Pulmonary artery endothelial cell (primary cell): ENCODE results near the gene ABCG4. TPM values are rescaled to one million over a fixed set of nuclear protein-coding genes. Genes with fewer than 3 reads are reported as not detected.
"Not testable (repeated sequence)": the region's sequence is repeated elsewhere in the genome, so short reads cannot be mapped to it uniquely, and the experiment has no call there.

Experiments used
- DNase-seq: peaks from one replicate; pipeline ENCODE4 v3.0.0-alpha.2; 2011; ENCODE audit warnings: low read depth, low spot score
- total RNA-seq: library from RNA; depleted of rRNA; stranded (reverse); fragments of >200 nt; gene quantifications from 2 replicates; pipeline ENCODE4 v1.2.3, GENCODE V29; 2014

Gene ABCG4
- total RNA-seq, 1 donor from 2014 or later = 0.20 TPM

DNA sequence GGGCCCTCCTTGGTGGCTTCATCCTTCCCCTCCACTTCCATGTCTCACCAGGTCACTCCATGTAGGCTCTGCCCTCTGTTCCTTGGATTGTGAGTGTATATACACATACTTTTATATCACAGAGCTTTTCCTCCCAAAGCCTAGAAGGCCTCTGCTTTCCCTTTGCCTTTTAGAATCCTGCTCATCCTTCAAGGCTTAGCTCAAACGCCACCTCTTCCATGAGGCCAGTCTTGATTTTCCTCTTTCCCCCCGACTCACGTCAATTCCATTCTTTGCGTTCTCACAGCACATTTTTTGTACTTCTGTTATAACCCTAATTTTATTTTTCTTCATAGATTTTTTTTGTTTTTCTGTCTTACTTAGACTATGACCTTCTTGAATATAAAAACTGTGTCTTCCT, 3.8 kb downstream of the ABCG4 start:
- no peak for DNase-seq

DNA sequence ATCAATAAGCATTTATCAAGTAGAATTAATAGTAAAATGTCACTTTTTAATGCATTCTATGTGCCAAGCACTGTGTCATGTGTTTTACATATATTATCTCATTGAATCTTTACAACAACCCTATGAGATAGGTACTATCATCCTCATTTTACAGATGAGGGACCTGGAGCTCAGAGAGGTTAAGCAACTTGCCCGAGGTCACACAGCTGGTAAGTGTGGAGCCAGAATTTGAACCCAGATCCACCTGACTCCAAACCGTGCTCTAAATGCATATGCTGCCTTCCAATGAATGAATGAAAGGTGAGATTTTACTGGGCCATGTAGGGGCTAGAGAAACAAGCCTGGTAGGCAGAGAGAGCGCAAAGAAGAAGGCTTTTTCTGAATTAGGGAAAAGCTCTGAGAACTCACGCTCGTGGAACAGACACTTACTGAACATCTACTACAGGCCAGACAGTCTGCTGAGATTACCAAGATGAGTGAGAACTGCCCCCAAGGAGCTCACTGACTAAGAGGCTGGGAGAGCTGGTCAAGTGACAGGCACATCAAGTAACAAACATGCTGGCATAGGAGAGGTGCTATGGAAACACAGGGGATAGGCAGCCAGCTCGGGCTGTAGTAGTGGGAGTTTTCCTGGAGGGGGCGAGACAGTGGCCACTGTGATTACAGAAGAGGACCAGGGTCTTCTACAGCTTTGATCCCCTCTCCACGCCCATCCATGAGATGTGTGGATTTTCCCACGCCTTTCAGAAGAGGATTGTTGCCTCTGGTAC, 4.4 kb downstream of the ABCG4 start:
- DNase-seq = no peak

DNA sequence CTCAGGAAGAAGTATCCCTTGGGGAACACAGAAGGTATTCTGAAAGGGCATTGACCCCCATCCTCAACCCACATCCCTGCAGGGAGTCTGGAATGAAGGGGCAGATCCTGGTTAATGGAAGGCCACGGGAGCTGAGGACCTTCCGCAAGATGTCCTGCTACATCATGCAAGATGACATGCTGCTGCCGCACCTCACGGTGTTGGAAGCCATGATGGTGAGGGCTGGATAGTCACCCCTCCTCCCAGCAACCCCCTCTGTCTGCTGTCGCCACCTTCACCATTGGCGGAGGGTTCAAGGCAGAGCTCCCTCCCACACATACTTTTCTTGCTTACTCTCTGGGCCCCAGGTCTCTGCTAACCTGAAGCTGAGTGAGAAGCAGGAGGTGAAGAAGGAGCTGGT, 5.3 kb downstream of the ABCG4 start:
- DNase-seq = no peak

DNA sequence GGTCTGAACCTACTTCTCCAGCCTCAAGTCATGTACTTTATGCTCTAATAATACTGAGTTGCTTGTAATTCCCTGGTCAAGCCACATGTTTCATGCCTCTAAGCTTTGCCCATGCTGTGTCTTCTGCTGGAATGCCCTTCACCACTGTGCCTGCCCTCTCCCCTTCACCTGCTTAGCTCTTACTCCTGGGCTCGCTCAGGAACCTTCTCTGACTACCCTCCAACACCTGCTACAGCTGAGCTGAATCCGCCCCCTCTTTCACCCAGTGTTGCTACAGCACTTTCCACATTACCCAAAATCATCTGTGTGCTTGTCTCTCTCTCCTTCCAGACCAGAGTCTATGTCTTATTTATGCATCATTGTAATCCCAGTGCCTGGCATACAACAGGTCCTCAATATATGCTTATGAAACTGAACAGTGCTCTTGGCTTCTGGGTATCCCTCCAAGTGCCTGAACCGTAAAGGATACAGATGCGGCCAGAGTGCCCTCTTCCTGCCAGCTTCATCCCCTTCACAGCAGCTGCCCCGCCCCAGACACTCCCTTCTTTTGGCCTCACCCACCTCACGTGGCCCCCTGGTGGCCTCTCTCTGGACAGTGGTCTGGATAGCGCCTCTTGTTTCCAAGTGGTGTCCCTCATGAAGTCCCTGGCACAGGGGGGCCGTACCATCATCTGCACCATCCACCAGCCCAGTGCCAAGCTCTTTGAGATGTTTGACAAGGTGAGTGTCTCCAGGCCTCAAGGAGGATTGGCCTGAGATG, 7.1 kb downstream of the ABCG4 start:
- DNase-seq = no peak

DNA sequence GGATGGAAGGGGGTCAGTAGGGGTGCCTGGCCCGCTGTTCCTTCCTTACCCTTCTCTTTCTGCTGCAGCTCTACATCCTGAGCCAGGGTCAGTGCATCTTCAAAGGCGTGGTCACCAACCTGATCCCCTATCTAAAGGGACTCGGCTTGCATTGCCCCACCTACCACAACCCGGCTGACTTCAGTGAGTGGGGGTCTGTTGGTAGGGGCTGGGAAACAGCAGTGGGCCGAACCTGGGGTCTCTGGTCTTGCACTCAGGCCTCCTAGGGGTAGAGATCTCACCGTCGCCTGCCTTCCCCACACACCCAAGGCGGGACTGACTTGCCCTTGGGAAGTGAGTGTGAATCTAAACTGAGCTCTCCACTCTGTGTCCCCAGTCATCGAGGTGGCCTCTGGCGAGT, 7.6 kb downstream of the ABCG4 start:
- DNase-seq = no peak

DNA sequence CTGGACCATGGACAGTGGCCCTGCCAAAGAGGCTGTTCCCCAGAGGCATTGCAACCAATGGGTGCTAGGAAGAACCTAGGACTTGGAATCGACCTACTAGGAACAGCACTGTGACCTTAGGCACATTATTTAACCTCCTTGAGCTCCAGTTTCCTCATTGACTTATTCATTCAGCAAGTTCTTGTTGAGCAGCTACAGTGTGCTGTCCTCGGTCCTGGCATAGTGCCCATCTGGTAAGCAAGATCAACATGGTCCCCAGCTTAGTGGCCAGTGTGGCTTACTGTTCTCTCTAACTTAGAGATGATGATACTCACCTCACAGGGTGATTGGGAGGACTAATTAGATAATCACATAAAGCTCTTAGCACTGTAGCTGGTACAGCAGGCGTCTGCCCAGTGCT, 8.2 kb downstream of the ABCG4 start:
- no peak for DNase-seq

DNA sequence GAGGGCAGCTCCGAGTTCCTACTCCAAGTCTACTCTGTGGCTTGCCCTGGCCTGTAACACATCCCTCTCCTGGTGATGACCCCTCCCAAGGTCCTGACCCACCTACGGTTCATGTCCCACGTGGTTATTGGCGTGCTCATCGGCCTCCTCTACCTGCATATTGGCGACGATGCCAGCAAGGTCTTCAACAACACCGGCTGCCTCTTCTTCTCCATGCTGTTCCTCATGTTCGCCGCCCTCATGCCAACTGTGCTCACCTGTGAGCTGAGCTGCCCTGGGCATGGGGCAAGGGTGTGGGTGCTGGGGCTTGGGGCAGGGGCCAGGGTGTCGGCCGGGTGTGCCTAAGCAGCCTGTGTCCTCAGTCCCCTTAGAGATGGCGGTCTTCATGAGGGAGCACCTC, 9.6 kb downstream of the ABCG4 start:
- DNase-seq = no peak

DNA sequence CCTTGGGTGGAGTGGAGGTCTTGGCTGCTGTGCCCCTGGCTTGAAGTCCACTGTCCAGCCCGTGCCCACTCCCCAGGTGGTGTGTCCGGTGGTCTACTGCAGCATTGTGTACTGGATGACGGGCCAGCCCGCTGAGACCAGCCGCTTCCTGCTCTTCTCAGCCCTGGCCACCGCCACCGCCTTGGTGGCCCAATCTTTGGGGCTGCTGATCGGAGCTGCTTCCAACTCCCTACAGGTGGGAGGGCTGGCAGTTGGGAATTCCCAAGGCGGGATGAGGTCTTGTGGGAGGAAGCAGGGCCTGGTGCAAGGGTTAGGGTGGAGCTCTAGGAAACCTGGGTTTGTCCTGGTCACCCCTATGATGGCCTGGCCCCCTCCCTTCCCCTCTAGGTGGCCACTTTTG, 11.3 kb downstream of the ABCG4 start:
- DNase-seq = no peak

DNA sequence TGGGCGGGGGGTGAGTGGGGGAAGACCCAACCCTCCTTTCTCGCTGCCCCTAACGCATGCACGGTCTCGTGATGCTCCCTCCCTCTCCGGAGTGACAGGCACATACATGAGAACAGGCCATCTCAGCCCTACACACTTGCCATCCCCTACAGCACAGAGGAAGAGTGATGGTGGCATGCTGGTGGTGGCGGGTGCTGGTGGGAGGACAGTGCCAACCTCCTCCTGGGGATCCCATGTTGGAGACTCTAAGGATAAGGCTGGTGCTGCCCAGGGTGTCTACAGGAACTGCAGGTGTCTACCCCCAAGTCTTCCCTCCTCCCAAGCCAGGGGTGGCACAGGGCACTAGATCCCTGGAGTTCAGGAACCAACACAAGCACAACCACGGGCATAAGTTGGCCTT, 13.0 kb downstream of the ABCG4 start:
- DNase-seq = no peak

DNA sequence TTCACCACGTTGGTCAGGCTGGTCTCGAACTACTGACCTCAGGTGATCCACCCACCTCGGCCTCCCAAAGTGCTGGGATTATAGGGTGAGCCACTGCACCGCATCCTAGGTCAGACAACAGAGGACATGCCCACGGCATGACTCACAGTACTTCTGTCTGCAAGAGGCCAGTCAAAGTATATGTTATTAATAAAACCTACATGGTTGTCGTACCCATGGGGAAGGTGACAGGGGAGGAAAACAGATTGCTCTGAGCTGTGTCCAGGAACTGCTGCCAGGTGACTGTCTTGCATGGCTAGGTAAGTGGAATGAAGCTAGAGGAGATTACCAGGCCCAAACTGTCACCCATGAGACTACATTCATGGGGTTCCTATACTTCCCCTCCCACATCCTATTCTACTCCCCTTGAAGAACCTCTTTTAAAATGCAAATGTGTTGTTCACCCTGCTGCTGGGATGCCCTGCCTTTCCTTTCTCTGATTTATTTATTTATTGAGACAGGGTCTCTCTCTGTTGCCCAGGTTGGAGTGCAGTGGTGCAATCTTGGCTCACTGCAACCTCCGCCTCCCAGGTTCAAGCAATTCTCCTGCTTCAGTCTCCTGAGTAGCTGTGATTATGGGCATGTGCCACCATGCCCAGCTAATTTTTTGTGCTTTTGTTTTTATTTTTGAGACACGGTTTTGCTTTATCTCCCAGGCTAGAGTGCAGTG, 17.7 kb downstream of the ABCG4 start:
- no peak for DNase-seq

DNA sequence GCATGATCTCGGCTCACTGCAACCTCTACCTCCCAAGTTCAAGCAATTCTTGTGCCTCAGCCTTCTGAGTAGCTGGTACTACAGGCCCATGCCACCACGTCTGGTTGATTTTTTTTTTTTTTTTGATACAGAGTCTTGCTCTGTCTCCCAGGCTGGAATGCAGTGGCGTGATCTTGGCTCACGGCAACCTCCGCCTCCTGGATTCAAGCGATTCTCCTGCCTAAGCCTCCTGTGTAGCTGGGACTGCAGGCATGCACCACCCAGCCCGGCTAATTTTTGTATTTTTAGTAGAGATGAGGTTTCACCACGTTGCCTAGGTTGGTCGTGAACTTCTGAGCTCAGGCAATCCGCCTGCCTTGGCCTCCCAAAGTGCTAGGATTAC, 18.2 kb downstream of the ABCG4 start:
- DNase-seq = not testable (repeated sequence)

DNA sequence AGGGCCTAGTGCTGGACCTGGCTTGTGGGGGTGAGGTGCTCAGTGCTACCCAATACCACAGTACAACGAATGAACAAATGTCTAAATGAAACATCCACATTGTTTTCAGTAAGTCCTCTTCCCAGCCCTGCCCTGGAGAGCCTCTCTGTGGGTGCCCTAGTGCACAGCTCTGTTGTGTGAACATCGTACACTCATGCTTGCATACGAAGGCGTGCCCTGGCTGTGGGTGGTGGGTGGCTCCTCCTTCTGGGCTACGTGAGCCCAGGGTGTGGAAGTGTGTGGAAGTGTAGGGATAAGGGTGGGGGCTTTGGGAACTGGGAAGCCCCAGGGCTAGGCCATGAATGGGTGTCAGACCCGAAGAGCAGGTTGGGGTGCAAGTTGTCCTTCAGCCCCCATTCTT, 19.1 kb downstream of the ABCG4 start:
- DNase-seq = no peak

DNA sequence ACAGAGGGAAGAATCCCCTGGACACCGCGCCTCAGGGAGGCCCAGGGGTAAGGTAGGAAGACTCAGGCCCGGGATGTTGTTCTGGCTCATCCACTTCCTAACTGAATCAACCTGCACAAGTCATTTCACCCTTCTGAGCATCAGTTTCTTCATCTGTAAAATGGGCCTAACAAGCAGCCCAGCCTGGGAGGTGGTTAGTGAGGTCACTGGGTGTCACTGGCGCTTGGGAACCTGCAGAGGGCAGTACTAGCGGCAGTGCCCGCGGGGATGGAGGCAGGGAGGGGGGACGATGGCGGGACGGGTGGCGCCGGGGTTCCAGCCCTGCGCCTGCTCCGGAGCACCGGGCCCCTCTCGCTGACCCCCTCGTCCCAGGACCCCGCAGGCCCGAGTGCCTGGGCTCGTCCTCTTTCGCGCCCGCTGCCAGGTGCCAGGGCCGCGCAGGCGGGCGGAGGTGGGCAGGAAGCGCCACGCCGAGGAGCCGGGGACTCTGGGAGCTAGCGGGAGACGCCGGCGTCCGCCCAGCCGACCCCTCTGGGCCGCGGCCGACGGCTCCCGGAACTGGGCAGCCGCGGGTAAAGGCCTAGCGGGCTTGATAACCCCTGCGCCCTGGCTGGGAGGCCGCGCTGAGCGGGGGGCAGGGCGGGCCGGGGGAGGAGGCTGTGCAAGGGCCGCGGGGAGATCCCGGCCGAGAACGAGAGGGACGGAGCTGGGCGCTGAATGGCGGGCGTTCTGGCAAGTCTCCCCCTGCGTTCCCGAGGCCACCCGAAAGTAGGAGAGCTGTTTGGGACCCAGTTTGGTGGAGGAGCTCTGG, 19.8 kb downstream of the ABCG4 start, which contains the start of gene NLRX1:
NLRX1 (plus strand) TSS at position 255 of the 811 bp plus-strand sequence. CDS start 2,679 bp downstream, outside the sequence.
- peak; percentile 59 for DNase-seq

DNA sequence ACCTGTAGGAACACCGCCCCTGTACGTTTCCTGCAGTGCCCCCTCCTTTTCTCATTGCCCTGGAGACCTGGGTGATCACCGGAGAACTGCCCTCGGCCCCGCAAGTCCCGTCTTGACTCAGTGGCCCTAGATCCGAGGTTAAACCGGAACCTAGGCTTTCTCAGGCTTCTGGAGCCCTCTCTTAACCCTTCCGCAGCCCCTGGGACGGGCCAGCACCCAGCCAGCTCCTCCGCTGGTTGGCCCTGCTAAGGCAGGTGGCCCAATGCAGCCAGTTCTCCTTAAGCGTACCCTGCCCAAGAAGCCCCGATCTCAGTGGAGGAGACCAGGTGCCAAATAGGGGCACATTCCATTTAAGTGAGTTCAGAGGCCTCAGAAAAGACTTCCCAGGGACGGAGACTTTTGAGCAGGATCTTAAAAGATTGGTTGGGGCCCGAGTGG, 20.4 kb downstream of the ABCG4 start:
- no peak for DNase-seq

DNA sequence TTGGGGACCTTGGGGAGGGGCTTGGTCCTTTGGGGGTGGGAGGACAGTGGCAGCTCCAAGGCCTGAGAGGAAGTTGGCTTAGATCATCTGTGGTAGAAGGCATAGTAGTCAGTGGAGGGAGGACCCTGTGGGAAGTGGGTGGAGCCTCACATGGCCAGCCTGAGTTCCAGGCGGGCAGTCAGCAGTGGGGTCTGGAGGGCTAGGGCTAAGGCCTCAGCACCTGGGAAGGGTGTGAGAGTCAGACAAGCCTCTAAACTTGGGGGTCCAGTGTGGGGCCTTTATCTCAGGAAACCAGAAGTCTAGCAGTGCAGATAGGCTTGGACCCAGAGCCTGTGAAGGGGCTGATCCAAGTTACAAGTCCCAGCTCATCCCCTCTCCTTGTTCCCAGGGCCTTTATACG, 23.7 kb downstream of the ABCG4 start:
- DNase-seq = no peak

DNA sequence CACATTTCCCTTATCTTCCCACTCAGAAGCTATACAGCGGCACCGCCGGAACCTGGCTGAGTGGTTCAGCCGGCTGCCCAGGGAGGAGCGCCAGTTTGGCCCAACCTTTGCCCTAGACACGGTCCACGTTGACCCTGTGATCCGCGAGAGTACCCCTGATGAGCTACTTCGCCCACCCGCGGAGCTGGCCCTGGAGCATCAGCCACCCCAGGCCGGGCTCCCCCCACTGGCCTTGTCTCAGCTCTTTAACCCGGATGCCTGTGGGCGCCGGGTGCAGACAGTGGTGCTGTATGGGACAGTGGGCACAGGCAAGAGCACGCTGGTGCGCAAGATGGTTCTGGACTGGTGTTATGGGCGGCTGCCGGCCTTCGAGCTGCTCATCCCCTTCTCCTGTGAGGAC, 24.6 kb downstream of the ABCG4 start:
- DNase-seq = no peak

DNA sequence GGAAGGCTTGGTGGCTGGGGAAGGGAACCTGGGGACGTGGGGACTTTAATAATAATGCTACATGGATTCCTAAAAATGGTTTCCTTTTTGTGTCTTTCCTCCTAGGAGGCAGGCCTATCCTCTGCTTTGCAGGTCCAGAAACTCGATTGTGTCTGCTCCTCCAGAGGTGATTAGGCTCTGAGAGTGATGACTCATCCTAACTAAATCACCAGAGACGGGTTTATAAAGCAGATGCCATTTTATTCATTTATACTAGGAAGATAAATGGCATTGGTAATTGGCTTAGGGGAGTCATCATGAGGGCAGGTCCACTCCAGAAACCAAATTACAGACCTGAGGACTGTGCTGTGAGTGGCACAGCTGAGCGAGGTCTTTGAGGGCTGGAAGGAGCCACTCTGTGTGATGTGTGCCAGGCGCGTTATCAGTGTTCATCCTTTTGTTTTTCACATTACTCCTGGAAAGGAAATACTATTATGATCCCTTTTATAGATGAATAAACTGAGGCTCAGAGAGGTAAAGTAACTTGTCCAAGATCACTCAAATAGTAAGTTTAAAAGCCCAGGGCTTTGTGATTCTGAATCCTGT, 26.7 kb downstream of the ABCG4 start:
- DNase-seq = no peak

DNA sequence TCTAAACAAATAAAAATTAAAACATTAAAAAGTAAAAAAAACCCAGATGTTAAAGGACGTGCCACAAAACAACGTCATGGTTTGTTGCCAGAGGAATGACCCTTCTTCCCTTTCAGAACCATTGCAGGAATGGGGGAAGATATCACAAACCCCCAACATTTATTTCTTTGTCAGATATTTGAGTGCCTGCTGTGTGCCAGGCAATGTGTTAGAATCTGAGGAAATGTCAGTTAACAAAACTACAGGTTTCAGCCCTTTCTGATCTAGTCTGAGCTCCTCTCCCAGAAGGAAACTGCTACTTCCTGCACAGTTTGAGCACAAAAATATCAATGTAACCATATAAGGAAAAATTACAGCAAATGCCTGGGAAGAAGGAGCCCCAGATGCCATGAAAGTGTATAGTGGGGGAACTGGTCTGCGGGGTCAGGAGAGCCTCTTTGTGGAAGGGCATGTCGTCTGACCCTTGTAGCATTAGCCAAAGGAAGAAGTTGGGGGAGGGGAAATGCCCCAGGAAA, 29.4 kb downstream of the ABCG4 start:
- DNase-seq = no peak

DNA sequence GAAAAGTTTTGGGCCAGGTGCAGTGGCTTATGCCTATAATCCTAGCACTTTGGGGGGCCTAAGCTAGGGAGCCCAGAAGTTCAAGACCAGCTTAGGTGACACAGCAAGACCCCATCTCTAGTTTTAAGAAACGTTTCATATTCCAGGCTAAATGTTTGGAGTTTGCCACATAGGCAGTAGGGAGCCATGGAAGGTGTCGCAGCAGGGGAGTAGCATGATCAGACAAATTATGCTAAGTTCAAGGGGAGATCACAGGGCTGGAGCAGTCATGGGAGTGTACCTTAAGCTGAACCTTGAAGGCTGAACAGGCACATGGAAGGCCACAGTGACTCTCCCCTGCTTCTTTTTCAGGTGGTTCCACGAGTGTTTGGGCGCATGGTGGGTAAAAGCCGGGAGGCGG, 30.5 kb downstream of the ABCG4 start:
- DNase-seq = no peak

DNA sequence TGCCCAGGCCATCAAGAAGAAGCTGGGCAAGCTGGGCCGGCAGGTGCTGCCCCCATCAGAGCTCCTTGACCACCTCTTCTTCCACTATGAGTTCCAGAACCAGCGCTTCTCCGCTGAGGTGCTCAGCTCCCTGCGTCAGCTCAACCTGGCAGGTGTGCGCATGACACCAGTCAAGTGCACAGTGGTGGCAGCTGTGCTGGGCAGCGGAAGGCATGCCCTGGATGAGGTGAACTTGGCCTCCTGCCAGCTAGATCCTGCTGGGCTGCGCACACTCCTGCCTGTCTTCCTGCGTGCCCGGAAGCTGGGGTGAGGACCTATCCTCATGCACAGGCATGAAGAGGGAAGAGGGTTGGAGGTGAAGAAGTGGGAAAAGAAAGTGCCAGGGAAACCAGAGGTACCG, 31.1 kb downstream of the ABCG4 start:
- DNase-seq = no peak
